Neural progenitor cell (in vitro differentiated cells): ENCODE results near the gene YPEL4.

Experiments
- CTCF ChIP-seq: fragments of 200-600 bp; sonication (generic); IDR thresholded peaks from 2 replicates; pipeline ENCODE4 v1.5.1; 2017; ENCODE audit warnings: antibody characterized with exemption, mild to moderate bottlenecking
- EZH2 ChIP-seq: fragments of 200-600 bp; sonication (generic); IDR thresholded peaks from 2 replicates; pipeline ENCODE4 v1.6.1; 2017; ENCODE audit warnings: antibody characterized with exemption, mild to moderate bottlenecking, moderate library complexity

GRCh38 chr11:57659669-57660068 is 10.0 kb upstream of the YPEL4 start:
- TF ChIP-seq CTCF (no peak), EZH2 (no peak)
